H9 (cell line): ENCODE results near the gene CCNF. TPM values are rescaled to one million over a fixed set of nuclear protein-coding genes. Genes with fewer than 3 reads are reported as not detected.

ENCODE experiments used
- DNase-seq: peaks from one replicate; pipeline ENCODE4 v3.0.0-alpha.2; 2017
- H2AFZ ChIP-seq: one replicate; pipeline ENCODE4 v1.6.1; 2013; ENCODE audit warnings: mild to moderate bottlenecking, low read length, control low read depth, moderate library complexity
- H2AK5ac ChIP-seq: 2 replicates; pipeline ENCODE4 v1.6.1; 2013; ENCODE audit warnings: low read length, control low read depth, mixed read lengths; ENCODE audit not compliant: insufficient read length
- H2BK120ac ChIP-seq: one replicate; pipeline ENCODE4 v1.6.1; 2013; ENCODE audit warnings: low read depth, mild to moderate bottlenecking, low read length, control low read depth, inconsistent platforms; ENCODE audit not compliant: poor library complexity, severe bottlenecking
- H2BK12ac ChIP-seq: 2 replicates; pipeline ENCODE4 v1.6.1; 2013; ENCODE audit warnings: low read length, control low read depth, mixed read lengths, low read depth; ENCODE audit not compliant: insufficient read length
- H2BK15ac ChIP-seq: 2 replicates; pipeline ENCODE4 v1.6.1; 2013; ENCODE audit warnings: low read depth, low read length, control low read depth
- H2BK20ac ChIP-seq: one replicate; pipeline ENCODE4 v1.6.1; 2013; ENCODE audit warnings: low read depth, mild to moderate bottlenecking, low read length, control low read depth, inconsistent platforms; ENCODE audit not compliant: poor library complexity, severe bottlenecking
- H2BK5ac ChIP-seq: 2 replicates; pipeline ENCODE4 v1.6.1; 2013; ENCODE audit warnings: low read length, control low read depth, mixed read lengths; ENCODE audit not compliant: insufficient read length
- H3K14ac ChIP-seq: 2 replicates; pipeline ENCODE4 v1.6.1; 2013; ENCODE audit warnings: low read length, control low read depth; ENCODE audit not compliant: insufficient read depth
- H3K18ac ChIP-seq: 2 replicates; pipeline ENCODE4 v1.6.1; 2013; ENCODE audit warnings: low read depth, mild to moderate bottlenecking, mixed read lengths, low read length, control low read depth; ENCODE audit not compliant: insufficient read length
- H3K23ac ChIP-seq: 2 replicates; pipeline ENCODE4 v1.6.1; 2013; ENCODE audit warnings: low read length, control low read depth, mixed read lengths, low read depth; ENCODE audit not compliant: insufficient read length
- H3K23me2 ChIP-seq: 2 replicates; pipeline ENCODE4 v1.6.1; 2013; ENCODE audit warnings: low read depth, mild to moderate bottlenecking, mixed read lengths, low read length, control low read depth; ENCODE audit not compliant: insufficient read length, poor library complexity, severe bottlenecking
- H3K27ac ChIP-seq: 2 replicates; pipeline ENCODE4 v1.5.1; 2013; ENCODE audit warnings: low read length, control low read depth, mixed read lengths, low read depth; ENCODE audit not compliant: insufficient read length
- H3K27me3 ChIP-seq: 2 replicates; pipeline ENCODE4 v1.6.1; 2013; ENCODE audit warnings: low read length, control low read depth, inconsistent platforms; ENCODE audit not compliant: insufficient read depth
- H3K4ac ChIP-seq: 2 replicates; pipeline ENCODE4 v1.6.1; 2013; ENCODE audit warnings: low read depth, mild to moderate bottlenecking, control low read depth, inconsistent platforms, low read length, moderate library complexity
- H3K4me1 ChIP-seq: 2 replicates; pipeline ENCODE4 v1.6.1; 2013; ENCODE audit warnings: low read length, control low read depth, inconsistent platforms; ENCODE audit not compliant: insufficient read depth
- H3K4me2 ChIP-seq: 2 replicates; pipeline ENCODE4 v1.6.1; 2013; ENCODE audit warnings: low read length, control low read depth, mixed read lengths; ENCODE audit not compliant: insufficient read length, insufficient read depth
- H3K56ac ChIP-seq: 2 replicates; pipeline ENCODE4 v1.6.1; 2013; ENCODE audit warnings: low read depth, mild to moderate bottlenecking, mixed read lengths, low read length, control low read depth; ENCODE audit not compliant: insufficient read length
- H3K79me1 ChIP-seq: 2 replicates; pipeline ENCODE4 v1.6.1; 2013; ENCODE audit warnings: low read depth, mild to moderate bottlenecking, moderate library complexity, low read length, control low read depth, inconsistent platforms; ENCODE audit not compliant: insufficient read depth, poor library complexity, severe bottlenecking
- H3K79me2 ChIP-seq: 2 replicates; pipeline ENCODE4 v1.6.1; 2013; ENCODE audit warnings: low read length, control low read depth, inconsistent platforms; ENCODE audit not compliant: insufficient read depth
- H3K9ac ChIP-seq: 2 replicates; pipeline ENCODE4 v1.6.1; 2013; ENCODE audit warnings: low read length, control low read depth, mixed read lengths; ENCODE audit not compliant: insufficient read length; ENCODE audit errors: extremely low read depth
- H3K9me3 ChIP-seq: one replicate; pipeline ENCODE4 v1.6.1; 2013; ENCODE audit warnings: low read depth, low read length, inconsistent platforms; ENCODE audit not compliant: control insufficient read depth
- H3T11ph ChIP-seq: one replicate; pipeline ENCODE4 v1.6.1; 2013; ENCODE audit warnings: mild to moderate bottlenecking, low read length, control low read depth, inconsistent platforms
- H4K20me1 ChIP-seq: one replicate; pipeline ENCODE4 v1.6.1; 2013; ENCODE audit not compliant: control insufficient read depth, insufficient read length, insufficient read depth
- H4K5ac ChIP-seq: 2 replicates; pipeline ENCODE4 v1.6.1; 2013; ENCODE audit warnings: low read depth, mild to moderate bottlenecking, mixed read lengths, low read length, control low read depth; ENCODE audit not compliant: insufficient read length
- H4K8ac ChIP-seq: replicated peaks from 2 replicates; pipeline ENCODE4 v1.6.1; 2013; ENCODE audit warnings: low read length, control low read depth, mixed read lengths, low read depth; ENCODE audit not compliant: insufficient read length
- H4K91ac ChIP-seq: 2 replicates; pipeline ENCODE4 v1.6.1; 2013; ENCODE audit warnings: low read depth, mild to moderate bottlenecking, moderate library complexity, mixed read lengths, low read length, control low read depth; ENCODE audit not compliant: insufficient read length
- H3K27ac Mint-ChIP-seq, 3 experiments: 2 replicates in 2 of 3; 3 replicates in 1 of 3; pipeline ENCODE4 v1.8.0; 2020 to 2021; ENCODE audit warnings: mixed read lengths in 3 of 3, mild to moderate bottlenecking in 1 of 3, moderate library complexity in 1 of 3
- H3K27me3 Mint-ChIP-seq: 2 replicates; pipeline ENCODE4 v1.8.0; 2021; ENCODE audit warnings: low read depth, mild to moderate bottlenecking, moderate library complexity, mixed read lengths
- H3K36me3 Mint-ChIP-seq, 3 experiments: 2 replicates in 2 of 3; 3 replicates in 1 of 3; pipeline ENCODE4 v1.8.0; 2020 to 2021; ENCODE audit warnings: low read depth in 3 of 3, mixed read lengths in 3 of 3; ENCODE audit not compliant: insufficient read depth in 1 of 3
- H3K4me1 Mint-ChIP-seq, 2 experiments: 2 replicates each; pipeline ENCODE4 v1.8.0; 2020; ENCODE audit warnings: mixed read lengths in 2 of 2
- H3K4me3 Mint-ChIP-seq, 2 experiments: 2 replicates in 1 of 2; 3 replicates in 1 of 2; pipeline ENCODE4 v1.8.0; 2020 to 2021; ENCODE audit warnings: mild to moderate bottlenecking in 2 of 2, mixed read lengths in 2 of 2, moderate library complexity in 1 of 2
- H3K9me3 Mint-ChIP-seq, 2 experiments: 2 replicates in 1 of 2; 3 replicates in 1 of 2; pipeline ENCODE4 v1.8.0; 2020; ENCODE audit warnings: mild to moderate bottlenecking in 2 of 2, mixed read lengths in 2 of 2, moderate library complexity in 1 of 2
- WGBS: extraction: QIAGEN DNeasy Blood & Tissue Kit; methylation state at CpG from one replicate; pipeline ENCODE4 v1.1.7; 2013; ENCODE audit warnings: missing lambda C conversion rate, low lambda C conversion rate, mixed read lengths; ENCODE audit not compliant: insufficient read length; ENCODE audit errors: extremely low coverage; 5-methylcytosine and 5-hydroxymethylcytosine counted together
- total RNA-seq: library from RNA; stranded (reverse); gene quantifications from 2 replicates; pipeline ENCODE4 v1.2.1, GENCODE V29; 2021
- TF ChIP-seq, protein P1 (sequence below): fragments of 200-600 bp; sonication (generic); conservative IDR thresholded peaks from 3 replicates; pipeline ENCODE4 v1.8.0; 2021; ENCODE audit warnings: antibody characterized with exemption, mild to moderate bottlenecking

Gene CCNF
- total RNA-seq, 1 experiment from 2014 or later: 61.6 TPM

DNA sequence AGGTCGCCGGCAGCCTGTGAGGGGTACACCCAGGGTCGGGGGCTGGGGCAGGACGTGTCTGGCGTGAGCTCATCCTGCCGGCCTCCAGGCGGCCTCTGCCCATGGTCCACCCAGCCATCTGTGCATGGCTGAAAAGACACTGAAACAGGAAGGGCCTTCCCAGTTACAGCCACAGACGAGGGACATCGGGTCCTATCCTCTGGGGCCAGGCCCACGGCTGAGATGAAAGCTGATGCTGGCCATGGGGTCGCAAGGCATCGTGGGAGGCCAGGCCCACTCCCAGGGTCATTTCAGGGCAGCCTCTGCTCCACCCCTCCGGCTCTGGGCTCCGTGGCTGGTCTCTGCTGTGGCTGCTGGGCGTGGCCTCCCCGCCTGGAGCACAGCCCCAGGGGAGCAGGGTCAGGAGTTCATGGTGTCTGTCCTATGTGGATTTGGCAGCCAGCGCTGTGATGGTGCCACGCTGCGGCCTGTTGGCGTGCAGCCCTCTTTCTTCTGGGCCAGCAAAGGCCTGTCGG, 67.9 kb downstream of the CCNF start:
- Histone ChIP-seq H3K79me2 (no peaks in the 10 kb centered on the region), H3K9me3 (no peaks in the 10 kb centered on the region), H3T11ph (no peak overlapping the region), H3K14ac (no peak overlapping the region), H4K91ac (no peak overlapping the region), H4K20me1 (no peaks in the 10 kb centered on the region), H3K27me3 (no peaks in the 10 kb centered on the region), H2BK12ac (no peak overlapping the region), H3K27ac (no peak overlapping the region), H3K4me2 (no peak overlapping the region), H2BK5ac (no peak overlapping the region), H2AK5ac (no peak overlapping the region), H2BK120ac (no peak overlapping the region), H4K8ac (no peak overlapping the region), H3K18ac (no peak overlapping the region), H3K79me1 (no peaks in the 10 kb centered on the region), H2AFZ (no peak overlapping the region), H3K9ac (no peak overlapping the region), H3K23me2 (peaks cover 3% of the 10 kb centered on the region), H2BK15ac (no peak overlapping the region), H4K5ac (no peak overlapping the region), H3K56ac (no peak overlapping the region), H2BK20ac (no peak overlapping the region), H3K4ac (no peak overlapping the region), H3K4me1 (no peaks in the 10 kb centered on the region), H3K23ac (no peak overlapping the region)
- peaks cover 0 to 18% (median 4%) of the 10 kb centered on the region in 3 experiments; a peak in 4 of 7 replicates for H3K36me3 Mint-ChIP-seq
- peaks cover 3 to 5% of the 10 kb centered on the region in 2 experiments for H3K4me1 Mint-ChIP-seq
- H3K4me3 Mint-ChIP-seq: no peak overlapping the region
- WGBS: no CpG with 5 or more reads among the region's 21 CpGs
- DNase-seq: no peak
- H3K9me3 Mint-ChIP-seq: no peaks in the 10 kb centered on the region
- TF ChIP-seq, protein P1, sequence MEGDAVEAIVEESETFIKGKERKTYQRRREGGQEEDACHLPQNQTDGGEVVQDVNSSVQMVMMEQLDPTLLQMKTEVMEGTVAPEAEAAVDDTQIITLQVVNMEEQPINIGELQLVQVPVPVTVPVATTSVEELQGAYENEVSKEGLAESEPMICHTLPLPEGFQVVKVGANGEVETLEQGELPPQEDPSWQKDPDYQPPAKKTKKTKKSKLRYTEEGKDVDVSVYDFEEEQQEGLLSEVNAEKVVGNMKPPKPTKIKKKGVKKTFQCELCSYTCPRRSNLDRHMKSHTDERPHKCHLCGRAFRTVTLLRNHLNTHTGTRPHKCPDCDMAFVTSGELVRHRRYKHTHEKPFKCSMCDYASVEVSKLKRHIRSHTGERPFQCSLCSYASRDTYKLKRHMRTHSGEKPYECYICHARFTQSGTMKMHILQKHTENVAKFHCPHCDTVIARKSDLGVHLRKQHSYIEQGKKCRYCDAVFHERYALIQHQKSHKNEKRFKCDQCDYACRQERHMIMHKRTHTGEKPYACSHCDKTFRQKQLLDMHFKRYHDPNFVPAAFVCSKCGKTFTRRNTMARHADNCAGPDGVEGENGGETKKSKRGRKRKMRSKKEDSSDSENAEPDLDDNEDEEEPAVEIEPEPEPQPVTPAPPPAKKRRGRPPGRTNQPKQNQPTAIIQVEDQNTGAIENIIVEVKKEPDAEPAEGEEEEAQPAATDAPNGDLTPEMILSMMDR: no peak
- H3K27me3 Mint-ChIP-seq: no peaks in the 10 kb centered on the region
- H3K27ac Mint-ChIP-seq: no peak overlapping the region
